Mononuclear cell (primary cell): Measurements from ENCODE around the gene SMIM13. TPM values are rescaled to one million over a fixed set of nuclear protein-coding genes. Genes with fewer than 3 reads are reported as not detected.

Source experiments
- H3K27me3 ChIP-seq: 2 replicates; pipeline ENCODE4 v1.6.0; 2011; ENCODE audit warnings: low read length, control low read depth; ENCODE audit not compliant: insufficient read depth
- H3K4me1 ChIP-seq: 2 replicates; pipeline ENCODE4 v1.5.1; 2011; ENCODE audit warnings: mild to moderate bottlenecking, low read length, control low read depth; ENCODE audit not compliant: insufficient read depth
- H3K4me3 ChIP-seq: 2 replicates; pipeline ENCODE4 v1.5.1; 2011; ENCODE audit warnings: mild to moderate bottlenecking, low read length, moderate library complexity
- H3K9me3 ChIP-seq: 2 replicates; pipeline ENCODE4 v1.5.1; 2011; ENCODE audit warnings: low read depth, mild to moderate bottlenecking, control low read depth, low read length
- total RNA-seq: library from RNA; depleted of rRNA; stranded (reverse); fragments of >200 nt; gene quantifications from one replicate; pipeline ENCODE4 v1.2.3, GENCODE V29; 2012

Gene SMIM13
- total RNA-seq, 1 donor, result 4.2 TPM

DNA sequence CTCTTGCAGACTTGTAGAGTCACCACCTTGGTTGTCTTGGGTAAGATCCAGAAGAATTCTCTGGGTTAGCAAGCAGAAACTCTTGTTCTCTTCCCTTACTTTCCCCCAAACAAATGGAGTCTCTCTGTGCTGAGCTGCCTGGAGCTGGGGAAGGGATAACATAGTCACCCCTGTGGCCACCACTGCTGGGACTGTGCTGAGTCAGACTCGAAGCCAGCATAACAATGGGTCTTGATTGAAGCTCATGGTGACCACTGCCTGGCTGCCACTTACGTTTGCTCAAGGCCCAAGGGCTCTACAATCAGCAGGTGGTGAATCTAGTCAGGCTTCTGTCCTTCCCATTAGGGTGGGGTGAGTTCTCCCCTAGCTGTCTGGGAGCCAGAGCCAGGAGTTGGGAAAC is 33.2 kb downstream of the SMIM13 start:
- Histone ChIP-seq H3K4me3 (no peak overlapping the region), H3K27me3 (no peaks in the 10 kb centered on the region), H3K4me1 (no peaks in the 10 kb centered on the region), H3K9me3 (no peaks in the 10 kb centered on the region)

- Histone ChIP-seq H3K4me1 (no peaks in the 10 kb centered on the region), H3K9me3 (no peaks in the 10 kb centered on the region), H3K4me3 (no peak overlapping the region), H3K27me3 (no peaks in the 10 kb centered on the region)
Observed at GRCh38 chr6:11128608-11129007, 35.0 kb downstream of the SMIM13 start.

GRCh38 chr6:11129908-11130565 is 36.4 kb downstream of the SMIM13 start:
- H3K27me3 ChIP-seq, result no peaks in the 10 kb centered on the region
- no peaks in the 10 kb centered on the region for H3K4me1 ChIP-seq
- H3K9me3 ChIP-seq, result no peaks in the 10 kb centered on the region
- H3K4me3 ChIP-seq, result no peak overlapping the region

DNA sequence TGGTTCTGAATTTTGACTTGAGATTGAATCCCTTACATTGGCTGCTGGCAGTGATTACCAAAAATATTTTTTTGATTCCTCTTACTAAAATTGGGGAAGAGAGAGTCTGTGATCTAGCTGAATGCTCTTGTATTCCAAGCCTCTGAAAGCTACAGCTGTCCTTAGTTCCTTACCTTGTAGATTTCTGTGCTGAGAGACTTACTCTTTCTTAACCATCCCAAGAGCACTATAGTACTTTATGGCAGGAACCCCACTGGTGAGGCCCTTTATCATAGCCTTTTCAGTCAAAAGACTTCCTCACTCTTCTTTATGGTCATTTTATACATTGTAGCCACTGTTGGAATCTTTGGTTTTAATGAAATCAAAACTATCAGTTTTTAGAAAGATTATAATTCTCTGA is 37.0 kb downstream of the SMIM13 start:
- Histone ChIP-seq H3K9me3 (no peaks in the 10 kb centered on the region), H3K27me3 (no peaks in the 10 kb centered on the region), H3K4me1 (no peaks in the 10 kb centered on the region), H3K4me3 (no peak overlapping the region)

- H3K9me3 ChIP-seq, result no peaks in the 10 kb centered on the region
- H3K4me3 ChIP-seq, result no peak overlapping the region
- no peaks in the 10 kb centered on the region for H3K4me1 ChIP-seq
- H3K27me3 ChIP-seq, result no peaks in the 10 kb centered on the region
Observed at GRCh38 chr6:11132194-11132888, 38.7 kb downstream of the SMIM13 start.

- H3K4me1 ChIP-seq, result no peaks in the 10 kb centered on the region
- H3K9me3 ChIP-seq, result no peaks in the 10 kb centered on the region
- H3K4me3 ChIP-seq, result no peak overlapping the region
- H3K27me3 ChIP-seq, result no peaks in the 10 kb centered on the region
Observed at GRCh38 chr6:11133281-11133680, 39.6 kb downstream of the SMIM13 start.

DNA sequence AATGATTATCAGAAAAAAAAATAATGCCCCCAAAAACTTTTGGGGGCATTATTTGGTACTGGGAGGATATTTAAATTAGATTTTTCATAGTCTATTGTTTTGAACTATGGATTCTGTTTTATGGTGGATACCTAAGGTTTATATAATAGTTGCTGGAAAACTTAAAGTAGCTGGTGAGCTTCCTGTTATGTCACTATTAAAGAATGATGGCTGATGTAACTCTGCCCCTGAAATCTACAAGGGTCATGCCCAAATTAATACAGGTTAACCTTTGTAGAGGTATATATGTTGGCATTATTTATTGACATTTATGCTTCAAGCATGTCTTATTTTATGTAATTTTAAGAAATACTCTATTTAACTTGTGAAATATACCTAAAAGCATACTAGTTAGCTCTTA is 43.2 kb downstream of the SMIM13 start:
- H3K4me3 ChIP-seq, result no peak overlapping the region
- no peaks in the 10 kb centered on the region for H3K9me3 ChIP-seq
- no peaks in the 10 kb centered on the region for H3K27me3 ChIP-seq
- peaks cover 3% of the 10 kb centered on the region for H3K4me1 ChIP-seq

GRCh38 chr6:11139051-11139960 is 45.7 kb downstream of the SMIM13 start:
- Histone ChIP-seq H3K4me3 (no peak overlapping the region), H3K27me3 (no peaks in the 10 kb centered on the region), H3K9me3 (no peaks in the 10 kb centered on the region), H3K4me1 (peaks cover 23% of the 10 kb centered on the region)

GRCh38 chr6:11140056-11140455 is 46.4 kb downstream of the SMIM13 start:
- Histone ChIP-seq H3K4me1 (peaks cover 27% of the 10 kb centered on the region), H3K4me3 (no peak overlapping the region), H3K27me3 (no peaks in the 10 kb centered on the region), H3K9me3 (no peaks in the 10 kb centered on the region)

GRCh38 chr6:11141295-11141694 is 47.7 kb downstream of the SMIM13 start:
- H3K27me3 ChIP-seq, result no peaks in the 10 kb centered on the region

DNA sequence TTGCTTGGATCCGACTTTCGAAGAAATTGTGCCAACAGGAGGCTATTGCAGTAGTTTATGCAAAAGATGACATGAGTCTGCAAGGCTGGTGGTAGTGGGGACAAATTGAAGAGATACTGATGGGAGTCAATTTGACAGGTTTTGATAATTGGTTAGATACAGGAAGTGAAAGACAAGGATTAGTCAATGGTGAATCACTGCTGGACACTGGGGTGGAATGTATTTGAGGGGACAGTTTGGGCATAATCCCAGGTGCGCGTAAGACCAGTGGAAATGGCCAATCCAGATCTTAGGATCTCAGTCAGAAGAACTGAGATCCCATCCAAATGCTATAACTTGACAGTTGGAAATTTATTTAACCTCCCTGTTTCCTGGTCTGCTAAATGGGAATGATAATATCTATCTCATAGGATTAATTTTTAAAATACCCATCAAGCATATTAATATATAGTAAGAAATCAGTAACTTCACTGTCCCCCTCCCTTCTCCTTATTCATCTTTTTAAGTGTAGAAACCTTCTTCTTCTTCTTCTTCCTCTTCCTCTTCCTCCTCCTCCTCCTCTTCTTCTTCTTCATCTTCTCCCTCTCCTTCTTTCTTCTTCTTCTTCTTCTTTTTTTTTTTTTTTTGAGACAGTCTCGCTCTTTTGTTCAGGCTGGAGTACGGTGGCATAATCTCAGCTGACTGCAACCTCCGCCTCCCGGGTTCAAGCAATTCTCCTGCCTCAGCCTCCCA is 48.8 kb downstream of the SMIM13 start:
- no peaks in the 10 kb centered on the region for H3K27me3 ChIP-seq
- no peaks in the 10 kb centered on the region for H3K9me3 ChIP-seq
- no peak overlapping the region for H3K4me3 ChIP-seq
- H3K4me1 ChIP-seq, result peaks cover 27% of the 10 kb centered on the region

More at GRCh38 chr6:11141295-11141694, 47.7 kb downstream of the SMIM13 start:
- Histone ChIP-seq H3K9me3 (no peaks in the 10 kb centered on the region), H3K4me3 (no peak overlapping the region), H3K4me1 (peaks cover 27% of the 10 kb centered on the region)

DNA sequence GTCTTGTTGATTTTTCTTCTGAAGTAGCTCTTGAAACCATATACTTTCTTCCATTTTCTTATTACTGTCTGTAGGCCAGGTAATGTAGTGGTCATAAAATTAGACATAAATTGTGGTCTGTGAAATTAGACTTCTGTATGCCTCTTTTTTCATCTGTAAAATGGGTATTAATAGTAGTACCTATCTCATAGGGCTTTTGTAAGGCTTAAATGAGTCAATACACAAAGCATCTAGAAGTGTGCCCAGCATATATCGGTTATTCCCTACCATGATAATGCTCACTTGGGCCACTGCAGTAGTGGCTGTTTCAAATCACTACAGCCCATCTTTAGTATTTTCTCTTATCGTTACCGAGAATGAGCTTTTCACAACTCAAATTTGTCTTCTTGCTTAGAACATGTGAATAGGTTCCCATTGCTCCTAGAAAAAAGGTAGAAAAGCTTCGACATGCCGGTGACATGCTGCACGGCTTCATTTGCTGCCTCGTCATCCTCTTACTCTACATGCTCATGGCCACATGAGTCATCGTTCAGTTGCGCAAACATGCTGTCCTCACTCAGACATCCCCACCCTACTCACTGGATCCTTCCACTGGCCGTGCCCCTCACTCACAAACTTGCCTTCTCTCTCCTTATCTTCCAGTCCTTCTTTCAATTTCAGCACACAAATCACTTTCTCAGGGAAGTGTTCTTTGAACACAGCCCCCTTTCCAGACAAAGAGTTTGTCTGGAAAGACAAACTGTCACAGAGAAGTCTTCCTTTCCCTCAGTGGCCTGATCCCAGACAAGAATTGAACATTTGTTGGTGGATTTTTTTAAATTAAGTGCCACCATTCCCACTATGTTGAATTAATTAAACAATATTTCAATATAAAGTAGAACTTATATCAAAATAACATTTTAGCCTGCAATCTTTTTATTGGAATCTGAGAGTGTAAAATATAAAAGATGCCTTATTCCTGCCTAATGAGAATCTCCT is 50.0 kb downstream of the SMIM13 start:
- no peaks in the 10 kb centered on the region for H3K9me3 ChIP-seq
- H3K27me3 ChIP-seq, result no peaks in the 10 kb centered on the region
- peaks cover 27% of the 10 kb centered on the region for H3K4me1 ChIP-seq
- H3K4me3 ChIP-seq, result no peak overlapping the region

- H3K27me3 ChIP-seq, result no peaks in the 10 kb centered on the region
- no peak overlapping the region for H3K4me3 ChIP-seq
- no peaks in the 10 kb centered on the region for H3K9me3 ChIP-seq
- peaks cover 27% of the 10 kb centered on the region for H3K4me1 ChIP-seq
Observed at GRCh38 chr6:11144393-11144851, 50.8 kb downstream of the SMIM13 start.
